ENCODE measurements around the gene GPR89A. TPM values are rescaled to one million over a fixed set of nuclear protein-coding genes. Genes with fewer than 3 reads are reported as not detected.
"Not testable (repeated sequence)": the region's sequence is repeated elsewhere in the genome, so short reads cannot be mapped to it uniquely, and the experiment has no call there.

GPR89A gene
- total RNA-seq, 4 donors from 2014 or later: 34.7 to 82.4 (median 52.1) TPM

- not testable (repeated sequence) for H3K9me3 ChIP-seq, H3K27me3 ChIP-seq, H3K4me1 ChIP-seq, H3K36me3 ChIP-seq, H3K27ac ChIP-seq, H3K4me3 ChIP-seq, DNase-seq
Observed at GRCh38 chr1:145636237-145636636, 28.4 kb downstream of the GPR89A start.

DNA sequence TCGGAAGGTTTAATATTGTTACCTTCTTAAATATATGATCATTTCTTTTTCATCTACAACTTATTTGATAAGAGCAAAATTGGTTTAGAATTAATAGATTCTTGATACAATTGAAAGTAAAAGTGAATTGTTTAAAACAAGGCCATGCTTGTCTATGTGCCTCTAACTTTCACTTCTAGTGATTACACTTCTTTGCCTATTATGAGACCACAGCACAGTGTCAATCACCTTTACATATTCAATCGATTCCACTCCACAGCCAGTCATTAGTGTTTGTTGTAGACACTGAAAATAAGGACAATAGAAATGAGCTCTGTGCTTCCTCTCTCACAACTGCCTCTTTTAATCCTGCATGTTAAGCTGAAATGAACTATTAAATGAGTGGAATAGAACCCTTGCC lies 34.1 kb downstream of the GPR89A start:
- H3K4me3 ChIP-seq, H3K27me3 ChIP-seq, H3K36me3 ChIP-seq, H3K9me3 ChIP-seq, DNase-seq, H3K4me1 ChIP-seq, H3K27ac ChIP-seq: not testable (repeated sequence)

GRCh38 chr1:145643990-145644389 lies 36.2 kb downstream of the GPR89A start:
- H3K27ac ChIP-seq, DNase-seq, H3K36me3 ChIP-seq, H3K9me3 ChIP-seq, H3K27me3 ChIP-seq, H3K4me3 ChIP-seq, H3K4me1 ChIP-seq: not testable (repeated sequence)

DNA sequence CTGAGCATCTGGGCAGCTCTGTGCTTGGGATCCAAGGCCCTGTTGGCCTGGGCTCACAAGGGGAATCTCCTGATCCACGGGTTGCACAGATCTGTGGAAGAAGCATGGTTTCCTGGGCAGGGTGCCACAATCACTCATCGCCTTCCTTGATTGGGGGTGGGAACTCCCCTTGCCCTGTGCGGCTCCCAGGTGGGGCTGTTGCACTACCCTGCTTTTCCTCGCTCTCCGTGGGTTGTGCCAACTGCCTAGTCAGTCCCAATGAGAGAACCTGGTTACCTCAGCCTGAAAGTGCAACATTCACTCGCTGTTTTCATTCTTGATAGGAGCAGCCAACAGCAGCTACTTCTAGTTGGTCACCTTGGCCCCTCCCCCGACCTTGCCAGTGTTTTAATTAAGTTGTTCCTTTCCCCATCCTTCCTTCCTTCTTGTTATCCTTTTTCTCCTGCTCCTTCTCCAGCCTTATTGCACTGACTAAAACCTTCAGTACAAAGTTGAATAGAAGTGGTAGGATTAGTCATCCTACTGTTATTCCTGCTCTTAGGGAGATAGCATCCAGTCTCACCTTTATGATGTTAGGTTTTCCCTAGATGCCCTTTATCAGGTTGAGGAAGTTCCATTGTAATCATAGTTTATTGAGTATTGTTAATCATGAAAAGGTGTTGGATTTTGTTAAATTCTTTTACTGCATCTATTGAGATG lies 48.6 kb downstream of the GPR89A start:
- H3K27me3 ChIP-seq, H3K4me1 ChIP-seq, H3K27ac ChIP-seq, DNase-seq, H3K36me3 ChIP-seq, H3K9me3 ChIP-seq, H3K4me3 ChIP-seq: not testable (repeated sequence)

DNA sequence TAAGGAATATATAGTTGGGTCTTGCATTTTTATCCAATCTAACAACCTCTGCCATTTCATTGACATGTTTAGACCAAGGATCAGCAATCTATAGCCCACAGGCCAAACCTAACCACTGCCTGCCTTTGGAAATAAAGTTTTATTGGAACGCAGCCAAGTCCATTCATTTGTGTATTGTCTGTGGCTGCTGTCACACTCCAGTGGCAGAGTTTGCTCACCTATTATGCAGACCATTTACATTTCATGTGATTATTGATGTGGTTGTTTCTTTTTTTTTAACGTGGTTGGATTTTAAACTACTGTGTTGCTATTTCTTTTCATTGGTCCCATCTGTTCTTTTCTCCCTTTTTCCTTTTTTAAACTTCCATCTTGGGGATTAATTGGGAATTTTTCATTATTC lies 54.7 kb downstream of the GPR89A start:
- not testable (repeated sequence) for H3K4me3 ChIP-seq, H3K36me3 ChIP-seq, DNase-seq, H3K4me1 ChIP-seq, H3K9me3 ChIP-seq, H3K27me3 ChIP-seq, H3K27ac ChIP-seq

- not testable (repeated sequence) for H3K36me3 ChIP-seq, H3K4me3 ChIP-seq, H3K9me3 ChIP-seq, H3K4me1 ChIP-seq, H3K27ac ChIP-seq, H3K27me3 ChIP-seq, DNase-seq
Observed at GRCh38 chr1:145665015-145665414, 57.2 kb downstream of the GPR89A start.

DNA sequence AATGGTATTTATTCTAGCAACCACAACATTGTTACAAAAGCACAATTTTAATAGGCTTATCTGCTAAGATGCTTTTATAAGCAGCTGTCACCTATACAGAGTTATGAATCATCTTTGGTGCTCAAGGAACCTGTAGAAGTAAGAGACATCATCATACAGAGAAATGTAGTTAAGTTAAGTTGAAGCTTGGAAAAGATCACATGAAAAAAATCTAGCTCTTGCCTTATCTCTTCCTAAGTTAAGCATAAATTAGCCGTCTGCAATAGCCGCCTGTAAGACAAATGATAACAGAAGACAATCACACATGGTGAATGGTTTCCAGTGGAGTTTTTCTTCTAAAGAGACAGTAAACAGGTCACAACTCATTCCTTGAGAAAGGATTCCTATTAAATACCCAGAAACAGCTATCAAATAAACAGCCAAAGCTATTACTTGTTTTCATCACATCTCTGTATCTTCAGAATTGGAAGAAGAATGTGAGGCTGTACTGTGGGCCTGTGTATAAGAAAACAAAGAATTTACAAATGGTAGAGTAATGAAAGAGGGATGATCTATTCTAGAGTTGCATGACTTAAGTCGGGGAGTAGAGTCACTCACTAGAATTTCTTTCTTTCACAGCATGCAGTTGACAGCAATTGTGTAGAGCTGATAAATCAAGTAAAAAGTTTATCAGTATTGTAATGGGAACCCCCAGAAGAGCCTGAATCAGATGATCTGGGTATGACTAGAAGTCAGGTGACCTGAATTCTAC lies 63.4 kb downstream of the GPR89A start:
- H3K27me3 ChIP-seq, H3K9me3 ChIP-seq, H3K4me1 ChIP-seq, H3K36me3 ChIP-seq, H3K4me3 ChIP-seq, DNase-seq, H3K27ac ChIP-seq: not testable (repeated sequence)

GRCh38 chr1:145673217-145673616 lies 65.4 kb downstream of the GPR89A start:
- H3K4me1 ChIP-seq, H3K27ac ChIP-seq, H3K9me3 ChIP-seq, H3K36me3 ChIP-seq, H3K27me3 ChIP-seq, H3K4me3 ChIP-seq, DNase-seq: not testable (repeated sequence)

- H3K4me1 ChIP-seq, H3K27ac ChIP-seq, H3K36me3 ChIP-seq, DNase-seq, H3K27me3 ChIP-seq, H3K9me3 ChIP-seq, H3K4me3 ChIP-seq: not testable (repeated sequence)
Observed at GRCh38 chr1:145684858-145685257, 77.1 kb downstream of the GPR89A start.

- H3K9me3 ChIP-seq, H3K27me3 ChIP-seq, H3K4me3 ChIP-seq, H3K27ac ChIP-seq, H3K36me3 ChIP-seq, DNase-seq: not testable (repeated sequence)
- H3K4me1 ChIP-seq: peaks cover 0 to 14% (median 0%) of the 10 kb centered on the region in 4 donors
Observed at GRCh38 chr1:145686078-145686477, 78.3 kb downstream of the GPR89A start.

DNA sequence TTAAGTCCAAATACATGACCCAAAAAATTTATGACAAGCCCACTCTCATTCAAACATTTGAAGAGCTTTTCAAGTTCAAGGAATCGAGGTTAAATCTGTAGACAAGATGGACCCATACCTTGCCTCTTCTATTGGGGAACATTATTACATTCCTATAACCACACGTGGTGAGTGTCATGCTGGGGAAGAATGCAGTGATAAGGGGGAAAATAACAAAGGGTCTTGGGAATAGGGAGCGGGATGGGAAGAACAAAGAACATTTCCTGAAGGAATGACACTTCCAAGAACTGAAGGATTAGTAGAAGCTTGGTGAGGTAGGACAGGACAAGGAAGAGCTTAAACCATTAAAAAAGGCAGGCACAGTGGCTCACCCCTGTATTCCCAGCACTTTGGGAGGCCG lies 80.5 kb downstream of the GPR89A start:
- Histone ChIP-seq H3K4me1 (peaks cover 0 to 15% (median 0%) of the 10 kb centered on the region in 4 donors), H3K27ac (no peak overlapping the region), H3K4me3 (no peak overlapping the region), H3K27me3 (no peaks in the 10 kb centered on the region), H3K9me3 (no peaks in the 10 kb centered on the region), H3K36me3 (no peaks in the 10 kb centered on the region)
- no peak for DNase-seq
- TF ChIP-seq, protein P1, sequence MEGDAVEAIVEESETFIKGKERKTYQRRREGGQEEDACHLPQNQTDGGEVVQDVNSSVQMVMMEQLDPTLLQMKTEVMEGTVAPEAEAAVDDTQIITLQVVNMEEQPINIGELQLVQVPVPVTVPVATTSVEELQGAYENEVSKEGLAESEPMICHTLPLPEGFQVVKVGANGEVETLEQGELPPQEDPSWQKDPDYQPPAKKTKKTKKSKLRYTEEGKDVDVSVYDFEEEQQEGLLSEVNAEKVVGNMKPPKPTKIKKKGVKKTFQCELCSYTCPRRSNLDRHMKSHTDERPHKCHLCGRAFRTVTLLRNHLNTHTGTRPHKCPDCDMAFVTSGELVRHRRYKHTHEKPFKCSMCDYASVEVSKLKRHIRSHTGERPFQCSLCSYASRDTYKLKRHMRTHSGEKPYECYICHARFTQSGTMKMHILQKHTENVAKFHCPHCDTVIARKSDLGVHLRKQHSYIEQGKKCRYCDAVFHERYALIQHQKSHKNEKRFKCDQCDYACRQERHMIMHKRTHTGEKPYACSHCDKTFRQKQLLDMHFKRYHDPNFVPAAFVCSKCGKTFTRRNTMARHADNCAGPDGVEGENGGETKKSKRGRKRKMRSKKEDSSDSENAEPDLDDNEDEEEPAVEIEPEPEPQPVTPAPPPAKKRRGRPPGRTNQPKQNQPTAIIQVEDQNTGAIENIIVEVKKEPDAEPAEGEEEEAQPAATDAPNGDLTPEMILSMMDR (IDR thresholded peaks at IDR 0.05): no peak
- TF ChIP-seq POLR2A (IDR thresholded peaks at IDR 0.05): no peak
